ENCODE results near the gene MAOA. TPM values are rescaled to one million over a fixed set of nuclear protein-coding genes. Genes with fewer than 3 reads are reported as not detected.

Gene MAOA
- total RNA-seq, 2 donors from 2014 or later, result 111 to 174 TPM

GRCh38 chrX:43641691-43642090 is 14.4 kb upstream of the MAOA start:
- TF ChIP-seq CTCF (IDR thresholded peaks at IDR 0.05), result no peak
- Histone ChIP-seq H3K27me3 (no peaks in the 10 kb centered on the region), H3K27ac (no peak overlapping the region), H3K36me3 (no peaks in the 10 kb centered on the region), H3K4me3 (no peak overlapping the region), H3K4me1 (no peaks in the 10 kb centered on the region), H3K9me3 (no peaks in the 10 kb centered on the region)
- DNase-seq (ENCODE audit: low spot score), result no peak

GRCh38 chrX:43643201-43643600 is 12.9 kb upstream of the MAOA start:
- Histone ChIP-seq H3K4me1 (no peaks in the 10 kb centered on the region), H3K4me3 (no peak overlapping the region), H3K9me3 (no peaks in the 10 kb centered on the region), H3K27ac (no peak overlapping the region), H3K27me3 (no peaks in the 10 kb centered on the region), H3K36me3 (no peaks in the 10 kb centered on the region)
- no peak for DNase-seq (ENCODE audit: low spot score)
- TF ChIP-seq CTCF (IDR thresholded peaks at IDR 0.05), result no peak

GRCh38 chrX:43643662-43644061 is 12.4 kb upstream of the MAOA start:
- Histone ChIP-seq H3K4me1 (no peaks in the 10 kb centered on the region), H3K9me3 (no peaks in the 10 kb centered on the region), H3K27me3 (no peaks in the 10 kb centered on the region), H3K36me3 (no peaks in the 10 kb centered on the region), H3K27ac (no peak overlapping the region), H3K4me3 (no peak overlapping the region)
- no peak for DNase-seq (ENCODE audit: low spot score)
- no peak for TF ChIP-seq CTCF (IDR thresholded peaks at IDR 0.05)

DNA sequence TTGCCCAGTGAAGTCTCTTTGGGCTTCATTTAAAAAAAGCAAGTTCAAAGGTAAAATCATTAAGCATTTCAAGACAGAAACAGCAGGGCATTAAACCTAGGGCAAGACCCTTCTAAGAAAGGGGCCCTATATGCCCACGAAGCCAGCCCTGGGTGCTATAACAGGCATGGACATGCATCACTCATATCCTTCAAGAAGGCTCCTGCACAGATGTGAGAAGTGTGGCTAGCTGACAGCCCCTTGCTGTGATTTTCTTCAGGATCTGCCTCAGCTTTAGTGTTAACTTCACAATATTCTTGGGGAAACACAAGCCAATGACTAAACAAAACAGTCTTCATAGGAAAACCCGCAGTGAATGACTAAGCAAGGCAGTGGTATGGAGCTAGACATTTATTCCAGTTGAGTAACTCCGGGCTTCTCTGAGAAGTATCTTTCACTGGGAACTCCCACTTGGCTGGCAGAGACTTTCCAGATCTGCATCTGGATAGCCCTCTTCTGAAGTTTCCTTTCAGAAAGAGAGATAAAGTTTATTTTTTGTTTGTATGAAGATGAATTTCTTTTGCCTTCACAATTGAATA is 11.9 kb upstream of the MAOA start:
- H3K27me3 ChIP-seq, result no peaks in the 10 kb centered on the region
- no peak overlapping the region for H3K27ac ChIP-seq
- no peak overlapping the region for H3K4me3 ChIP-seq
- H3K36me3 ChIP-seq, result no peaks in the 10 kb centered on the region
- no peak for TF ChIP-seq CTCF (IDR thresholded peaks at IDR 0.05)
- H3K4me1 ChIP-seq, result no peaks in the 10 kb centered on the region
- H3K9me3 ChIP-seq, result no peaks in the 10 kb centered on the region
- DNase-seq (ENCODE audit: low spot score), result no peak

DNA sequence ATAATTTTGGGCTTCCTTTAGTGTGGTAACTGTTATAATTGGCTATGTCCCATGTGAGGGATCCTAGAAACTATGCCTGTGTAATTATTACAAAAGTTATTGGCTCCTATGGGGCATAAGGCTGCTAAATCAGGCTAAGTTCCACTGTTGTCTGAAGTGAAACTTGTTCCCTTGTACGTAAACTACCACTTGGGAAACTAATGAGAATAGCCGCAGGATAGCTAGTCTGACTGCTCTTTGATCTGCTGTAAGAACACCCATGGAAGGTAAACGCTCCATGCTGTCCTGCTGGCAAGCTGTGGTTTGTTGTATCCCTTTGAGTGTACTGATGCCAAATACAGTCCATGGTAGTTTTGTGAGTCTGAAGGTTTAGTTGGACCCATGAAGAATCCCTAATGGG is 9.3 kb upstream of the MAOA start:
- H3K4me1 ChIP-seq, result no peaks in the 10 kb centered on the region
- no peaks in the 10 kb centered on the region for H3K36me3 ChIP-seq
- no peak overlapping the region for H3K4me3 ChIP-seq
- DNase-seq (ENCODE audit: low spot score), result no peak
- no peaks in the 10 kb centered on the region for H3K27me3 ChIP-seq
- no peaks in the 10 kb centered on the region for H3K9me3 ChIP-seq
- H3K27ac ChIP-seq, result no peak overlapping the region
- no peak for TF ChIP-seq CTCF (IDR thresholded peaks at IDR 0.05)

Measured in right atrium auricular region (tissue), 2 donors.